Measurements from ENCODE around the gene PRPF6. TPM values are rescaled to one million over a fixed set of nuclear protein-coding genes. Genes with fewer than 3 reads are reported as not detected.

The PRPF6 gene
- total and polyA plus RNA-seq, 2 donors (not counting 1 experiment from before 2014, with no cell fraction given) = 31.7 to 82.9 TPM

DNA sequence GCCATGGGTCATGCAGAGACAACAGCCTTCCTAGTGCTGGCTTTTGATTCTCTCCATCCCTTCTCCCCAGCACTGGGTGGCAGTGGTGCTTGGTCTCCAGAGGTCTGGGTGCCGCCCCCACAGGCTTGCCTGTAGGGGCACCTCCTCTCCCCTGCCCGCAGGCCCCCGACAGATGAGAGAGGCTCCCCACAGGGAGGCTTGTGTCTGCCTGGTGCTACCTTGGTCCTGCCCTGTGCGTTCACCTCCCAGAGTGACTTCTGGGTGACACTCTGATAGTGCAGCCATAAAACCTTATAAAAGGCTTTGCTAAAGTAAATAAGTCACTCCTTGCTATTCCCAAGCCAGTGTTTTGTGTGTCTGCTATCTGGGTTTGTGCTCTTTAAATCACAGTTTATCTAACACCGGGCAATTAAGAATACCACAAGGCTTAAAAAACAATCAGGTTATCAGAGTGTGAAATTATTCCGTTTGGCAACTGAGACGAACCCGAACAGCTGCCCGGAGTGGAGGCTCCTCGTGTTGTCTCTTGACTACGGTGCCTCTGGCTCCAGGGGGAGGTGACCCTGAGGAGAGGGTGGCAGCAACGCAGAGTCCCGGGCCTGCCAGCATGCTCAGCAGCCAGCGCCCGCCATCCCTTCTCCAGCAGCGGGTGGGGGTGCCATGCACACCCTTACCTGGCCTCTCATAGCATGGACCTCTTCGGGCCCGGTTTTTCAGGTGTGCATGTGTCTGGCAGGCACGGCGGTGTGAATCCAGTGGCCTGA is 49.6 kb downstream of the PRPF6 start:
- ATAC-seq (ENCODE audit: low read depth) = no peak
- Mint-ChIP-seq H3K27me3 (no peaks in the 10 kb centered on the region), H3K4me3 (no peak overlapping the region), H3K27ac (no peak overlapping the region), H3K4me1 (no peaks in the 10 kb centered on the region), H3K9me3 (ENCODE audit: insufficient read depth) (no peaks in the 10 kb centered on the region)
- peaks cover 3% of the 10 kb centered on the region for H3K79me2 ChIP-seq (ENCODE audit: control insufficient read depth, insufficient read depth, low read length)
- no peak overlapping the region for H3K4me2 ChIP-seq (replicated peaks; ENCODE audit: low read depth, low read length, poor library complexity, severe bottlenecking)
- H3K27ac ChIP-seq (ENCODE audit: low read length in 2 of 2) = no peak overlapping the region
- TF ChIP-seq, protein P1, sequence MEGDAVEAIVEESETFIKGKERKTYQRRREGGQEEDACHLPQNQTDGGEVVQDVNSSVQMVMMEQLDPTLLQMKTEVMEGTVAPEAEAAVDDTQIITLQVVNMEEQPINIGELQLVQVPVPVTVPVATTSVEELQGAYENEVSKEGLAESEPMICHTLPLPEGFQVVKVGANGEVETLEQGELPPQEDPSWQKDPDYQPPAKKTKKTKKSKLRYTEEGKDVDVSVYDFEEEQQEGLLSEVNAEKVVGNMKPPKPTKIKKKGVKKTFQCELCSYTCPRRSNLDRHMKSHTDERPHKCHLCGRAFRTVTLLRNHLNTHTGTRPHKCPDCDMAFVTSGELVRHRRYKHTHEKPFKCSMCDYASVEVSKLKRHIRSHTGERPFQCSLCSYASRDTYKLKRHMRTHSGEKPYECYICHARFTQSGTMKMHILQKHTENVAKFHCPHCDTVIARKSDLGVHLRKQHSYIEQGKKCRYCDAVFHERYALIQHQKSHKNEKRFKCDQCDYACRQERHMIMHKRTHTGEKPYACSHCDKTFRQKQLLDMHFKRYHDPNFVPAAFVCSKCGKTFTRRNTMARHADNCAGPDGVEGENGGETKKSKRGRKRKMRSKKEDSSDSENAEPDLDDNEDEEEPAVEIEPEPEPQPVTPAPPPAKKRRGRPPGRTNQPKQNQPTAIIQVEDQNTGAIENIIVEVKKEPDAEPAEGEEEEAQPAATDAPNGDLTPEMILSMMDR (IDR thresholded peaks at IDR 0.05) = no peak
- TF ChIP-seq EZH2 (IDR thresholded peaks at IDR 0.05; ENCODE audit: borderline replicate concordance, insufficient read depth, low read depth, low read length, poor library complexity, severe bottlenecking) = no peak
- no peaks in the 10 kb centered on the region for H3K27me3 ChIP-seq (replicated peaks in 1 of 4; ENCODE audit: control extremely low read depth in 1 of 4, control insufficient read depth in 3 of 4, insufficient read depth in 4 of 4, low read length in 3 of 4)
- H3K4me3 ChIP-seq (ENCODE audit: control extremely low read depth in 1 of 5, extremely low read depth in 1 of 5, insufficient read depth in 1 of 5, low read depth in 2 of 5, low read length in 4 of 5) = no peak overlapping the region
- peaks cover 3 to 63% of the 10 kb centered on the region in 2 experiments for H3K36me3 ChIP-seq (replicated peaks in 1 of 2; ENCODE audit: control extremely low read depth in 1 of 2, control insufficient read depth in 1 of 2, extremely low read depth in 1 of 2, insufficient read depth in 2 of 2, low read length in 1 of 2)
- peaks cover 12% of the 10 kb centered on the region for H4K20me1 ChIP-seq (ENCODE audit: control insufficient read depth, insufficient read depth, low read length, poor library complexity, severe bottlenecking)
- no peaks in the 10 kb centered on the region for H3K9me3 ChIP-seq (ENCODE audit: control extremely low read depth in 1 of 3, control insufficient read depth in 2 of 3, insufficient read depth in 1 of 3, low read length in 2 of 3)
- POLR2A ChIA-PET = no interaction called here
- no peaks in the 10 kb centered on the region for H3K4me1 ChIP-seq (ENCODE audit: control insufficient read depth in 2 of 2, insufficient read depth in 2 of 2, low read length in 2 of 2)
- intact Hi-C loops (cut with micrococcal nuclease) = no loop called here
- CTCF ChIA-PET = no interaction called here
- DNase-seq = no peak
- 98% methylated on average over 14 of the region's 20 CpGs for WGBS (ENCODE audit: insufficient coverage)
- H2AFZ ChIP-seq (ENCODE audit: insufficient read depth, low read depth, low read length, poor library complexity, severe bottlenecking) = no peak overlapping the region
- no peak overlapping the region for H3K9ac ChIP-seq (ENCODE audit: low read length)

DNA sequence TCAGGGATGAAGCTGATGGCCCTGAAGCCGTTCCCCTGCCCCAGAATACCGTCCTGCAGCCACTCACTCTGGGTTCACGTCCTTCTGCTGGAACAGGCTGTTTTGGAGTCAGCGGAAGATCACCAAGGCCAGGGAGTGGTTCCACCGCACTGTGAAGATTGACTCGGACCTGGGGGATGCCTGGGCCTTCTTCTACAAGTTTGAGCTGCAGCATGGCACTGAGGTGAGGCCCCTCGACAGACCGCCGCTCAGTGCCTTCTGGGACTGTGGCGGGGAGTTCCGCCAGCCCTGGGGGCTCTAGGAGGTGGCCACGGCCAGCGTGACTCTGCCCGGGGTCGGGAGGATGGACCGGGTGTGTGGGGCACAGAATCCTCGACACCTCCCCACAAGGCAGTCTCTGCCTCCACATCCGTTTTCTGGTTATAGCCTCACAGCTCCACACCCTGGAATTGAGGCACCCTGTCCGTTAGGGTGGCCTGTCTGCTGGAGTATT is 50.9 kb downstream of the PRPF6 start:
- H3K4me1 Mint-ChIP-seq = no peaks in the 10 kb centered on the region
- H3K36me3 ChIP-seq (replicated peaks in 1 of 2; ENCODE audit: control extremely low read depth in 1 of 2, control insufficient read depth in 1 of 2, extremely low read depth in 1 of 2, insufficient read depth in 2 of 2, low read length in 1 of 2) = peaks cover 2 to 53% of the 10 kb centered on the region in 2 experiments
- 99% methylated on average over 12 of the region's 19 CpGs for WGBS (ENCODE audit: insufficient coverage)
- H3K27me3 Mint-ChIP-seq = no peaks in the 10 kb centered on the region
- no peak overlapping the region for H3K4me2 ChIP-seq (replicated peaks; ENCODE audit: low read depth, low read length, poor library complexity, severe bottlenecking)
- H3K9ac ChIP-seq (ENCODE audit: low read length) = no peak overlapping the region
- no peaks in the 10 kb centered on the region for H3K4me1 ChIP-seq (ENCODE audit: control insufficient read depth in 2 of 2, insufficient read depth in 2 of 2, low read length in 2 of 2)
- H3K9me3 ChIP-seq (ENCODE audit: control extremely low read depth in 1 of 3, control insufficient read depth in 2 of 3, insufficient read depth in 1 of 3, low read length in 2 of 3) = no peaks in the 10 kb centered on the region
- no peak overlapping the region for H3K27ac Mint-ChIP-seq
- no peaks in the 10 kb centered on the region for H3K79me2 ChIP-seq (ENCODE audit: control insufficient read depth, insufficient read depth, low read length)
- TF ChIP-seq, protein P1 (IDR thresholded peaks at IDR 0.05) = no peak
- TF ChIP-seq EZH2 (IDR thresholded peaks at IDR 0.05; ENCODE audit: borderline replicate concordance, insufficient read depth, low read depth, low read length, poor library complexity, severe bottlenecking) = no peak
- ChIA-PET CTCF (no interaction called here), POLR2A (no interaction called here)
- no peaks in the 10 kb centered on the region for H3K9me3 Mint-ChIP-seq (ENCODE audit: insufficient read depth)
- no peak overlapping the region for H3K4me3 Mint-ChIP-seq
- H3K4me3 ChIP-seq (ENCODE audit: control extremely low read depth in 1 of 5, extremely low read depth in 1 of 5, insufficient read depth in 1 of 5, low read depth in 2 of 5, low read length in 4 of 5) = no peak overlapping the region
- peaks cover 0 to 3% (median 1%) of the 10 kb centered on the region in 4 experiments for H3K27me3 ChIP-seq (replicated peaks in 1 of 4; ENCODE audit: control extremely low read depth in 1 of 4, control insufficient read depth in 3 of 4, insufficient read depth in 4 of 4, low read length in 3 of 4)
- no peak overlapping the region for H2AFZ ChIP-seq (ENCODE audit: insufficient read depth, low read depth, low read length, poor library complexity, severe bottlenecking)
- intact Hi-C loops (cut with micrococcal nuclease) = no loop called here
- ATAC-seq (ENCODE audit: low read depth) (no peak), DNase-seq (no peak)
- no peak overlapping the region for H3K27ac ChIP-seq (ENCODE audit: low read length in 2 of 2)
- peaks cover 9% of the 10 kb centered on the region for H4K20me1 ChIP-seq (ENCODE audit: control insufficient read depth, insufficient read depth, low read length, poor library complexity, severe bottlenecking)
